Stomach (tissue), 4 donors: Measurements from ENCODE around the gene CDCA4.

ENCODE experiments used
- EP300 ChIP-seq: sonication (generic); formaldehyde crosslinking; IDR thresholded peaks from one replicate; pipeline ENCODE4 v1.6.1; 2017; ENCODE audit warnings: antibody characterized with exemption
- POLR2A ChIP-seq, 4 donors: fragments of 450-650 bp; IDR thresholded peaks; one replicate each; pipeline ENCODE4 v1.6.1; 2016; ENCODE audit warnings: antibody characterized with exemption in 4 of 4, control low read depth in 2 of 4, mild to moderate bottlenecking in 1 of 4, moderate library complexity in 1 of 4
- POLR2AphosphoS5 ChIP-seq, 3 donors: sonication (generic); formaldehyde crosslinking; IDR thresholded peaks; one replicate each; pipeline ENCODE4 v1.6.1; 2016; ENCODE audit warnings: antibody characterized with exemption in 3 of 3
- TF ChIP-seq, protein P1 (sequence below), 7 experiments: fragments of 450-650 bp in 4 of 7; fragments of 200-600 bp in 3 of 7; sonication (generic) in 3 of 7; IDR thresholded peaks; one replicate each; pipeline ENCODE4 v1.5.1; 2016 to 2019; ENCODE audit warnings: antibody characterized with exemption in 7 of 7, control low read depth in 2 of 7, mild to moderate bottlenecking in 1 of 7

DNA sequence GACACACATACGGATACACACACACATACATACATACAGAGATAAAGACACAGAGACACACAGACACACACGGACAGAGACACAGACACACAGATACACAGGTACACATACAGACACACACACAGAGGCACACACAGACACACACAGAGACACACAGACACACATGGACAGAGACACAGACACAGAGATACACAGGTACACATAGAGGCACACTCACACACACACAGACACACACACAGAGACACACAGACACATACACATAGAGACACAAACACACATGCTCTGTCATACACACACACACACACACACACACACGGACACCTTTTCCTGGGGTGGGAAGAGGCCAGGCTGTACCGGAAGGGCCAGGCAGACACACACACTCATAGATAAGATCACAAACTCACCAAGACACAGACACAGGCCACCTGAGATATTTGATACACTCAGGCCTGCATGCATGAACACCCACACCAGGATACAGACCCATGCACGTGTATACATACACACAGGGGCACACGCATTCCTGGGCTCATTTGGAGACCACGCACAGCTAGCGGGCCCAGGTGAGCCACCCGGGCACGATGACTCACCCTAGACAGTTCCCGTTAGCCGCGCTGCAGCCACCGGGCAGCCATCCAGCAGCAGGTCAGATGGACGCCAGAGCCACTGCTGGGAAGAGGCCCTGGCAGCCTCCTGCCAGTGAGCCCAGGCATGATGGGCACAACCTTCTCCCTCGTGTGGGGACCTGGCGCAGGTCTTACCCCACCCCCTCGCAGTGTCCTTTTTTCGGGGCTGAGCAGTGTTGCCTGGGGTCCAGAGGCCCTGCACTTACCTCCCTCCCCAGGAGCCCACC, 40.9 kb downstream of the CDCA4 start:
- TF ChIP-seq POLR2A (IDR thresholded peaks at IDR 0.05) = no peak
- TF ChIP-seq, protein P1, sequence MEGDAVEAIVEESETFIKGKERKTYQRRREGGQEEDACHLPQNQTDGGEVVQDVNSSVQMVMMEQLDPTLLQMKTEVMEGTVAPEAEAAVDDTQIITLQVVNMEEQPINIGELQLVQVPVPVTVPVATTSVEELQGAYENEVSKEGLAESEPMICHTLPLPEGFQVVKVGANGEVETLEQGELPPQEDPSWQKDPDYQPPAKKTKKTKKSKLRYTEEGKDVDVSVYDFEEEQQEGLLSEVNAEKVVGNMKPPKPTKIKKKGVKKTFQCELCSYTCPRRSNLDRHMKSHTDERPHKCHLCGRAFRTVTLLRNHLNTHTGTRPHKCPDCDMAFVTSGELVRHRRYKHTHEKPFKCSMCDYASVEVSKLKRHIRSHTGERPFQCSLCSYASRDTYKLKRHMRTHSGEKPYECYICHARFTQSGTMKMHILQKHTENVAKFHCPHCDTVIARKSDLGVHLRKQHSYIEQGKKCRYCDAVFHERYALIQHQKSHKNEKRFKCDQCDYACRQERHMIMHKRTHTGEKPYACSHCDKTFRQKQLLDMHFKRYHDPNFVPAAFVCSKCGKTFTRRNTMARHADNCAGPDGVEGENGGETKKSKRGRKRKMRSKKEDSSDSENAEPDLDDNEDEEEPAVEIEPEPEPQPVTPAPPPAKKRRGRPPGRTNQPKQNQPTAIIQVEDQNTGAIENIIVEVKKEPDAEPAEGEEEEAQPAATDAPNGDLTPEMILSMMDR (IDR thresholded peaks at IDR 0.05) = no peak
- peak in 2 of 3 donors; percentile 52 to 83 for TF ChIP-seq POLR2AphosphoS5 (IDR thresholded peaks at IDR 0.05)
- no peak for TF ChIP-seq EP300
